IMR-90 (cell line): Measurements from ENCODE around the gene RPA3. TPM values are rescaled to one million over a fixed set of nuclear protein-coding genes. Genes with fewer than 3 reads are reported as not detected.
A peak's percentile ranks its signal among the peaks of the same experiment; 100 is the strongest.

Source experiments
- ATAC-seq: fragments of 200-7000 bp; cut with Tn5 transposase; 2 replicates; pipeline ENCODE4 v1.9.1; 2020; ENCODE audit warnings: low read depth, mild to moderate bottlenecking, moderate library complexity
- BruUV-seq: library from RNA; stranded (reverse); fragments of 400-500 nt; replicated peaks from 2 replicates; lab custom pipeline; 2021; lab: Mats Ljungman, UMichigan
- CTCF ChIA-PET: fragments of 300-600 bp; formaldehyde crosslinking; extraction: SDS; loops from one replicate; lab custom pipeline; 2021; ENCODE audit warnings: antibody characterized with exemption; lab: Yijun Ruan, JAX
- POLR2A ChIA-PET: fragments of 300-600 bp; sonication (Branson Sonifier 250); formaldehyde crosslinking; loops from one replicate; lab custom pipeline; 2022; ENCODE audit warnings: antibody characterized with exemption; ENCODE audit not compliant: unreplicated experiment; lab: Charles Lee
- DNase-seq: peaks from one replicate; pipeline ENCODE4 v3.0.0; 2013
- H2AFZ ChIP-seq: replicated peaks from 2 replicates; pipeline ENCODE3; 2013; ENCODE audit warnings: low read length, mild to moderate bottlenecking; ENCODE audit not compliant: poor library complexity
- H2AK5ac ChIP-seq: 2 replicates; pipeline ENCODE4 v1.6.1; 2013; ENCODE audit warnings: low read depth, low read length, inconsistent platforms
- H2AK9ac ChIP-seq: replicated peaks from 2 replicates; pipeline ENCODE3; 2013; ENCODE audit warnings: mild to moderate bottlenecking, low read depth, low read length, moderate library complexity; ENCODE audit not compliant: poor library complexity
- H2BK120ac ChIP-seq: 2 replicates; pipeline ENCODE4 v1.6.1; 2013; ENCODE audit warnings: low read depth, low read length, inconsistent platforms
- H2BK15ac ChIP-seq: 3 replicates; pipeline ENCODE4 v1.6.1; 2013; ENCODE audit warnings: low read depth, low read length, inconsistent platforms
- H2BK20ac ChIP-seq: 2 replicates; pipeline ENCODE4 v1.6.1; 2013; ENCODE audit warnings: low read depth, mild to moderate bottlenecking, inconsistent platforms, low read length, moderate library complexity
- H2BK5ac ChIP-seq: 2 replicates; pipeline ENCODE4 v1.6.1; 2013; ENCODE audit warnings: mild to moderate bottlenecking, low read depth, low read length, inconsistent platforms; ENCODE audit not compliant: poor library complexity, severe bottlenecking
- H3K14ac ChIP-seq: replicated peaks from 2 replicates; pipeline ENCODE4 v1.6.1; 2013; ENCODE audit warnings: low read depth, low read length, inconsistent platforms
- H3K18ac ChIP-seq: 2 replicates; pipeline ENCODE4 v1.6.1; 2013; ENCODE audit warnings: low read depth, low read length, control low read depth
- H3K23ac ChIP-seq: 2 replicates; pipeline ENCODE4 v1.6.1; 2013; ENCODE audit warnings: low read depth, low read length, inconsistent platforms
- H3K27ac ChIP-seq: 2 replicates; pipeline ENCODE4 v1.5.1; 2013; ENCODE audit warnings: mild to moderate bottlenecking, control low read depth, low read length; ENCODE audit not compliant: insufficient read depth
- H3K27me3 ChIP-seq: 2 replicates; pipeline ENCODE4 v1.6.1; 2013; ENCODE audit warnings: low read length; ENCODE audit not compliant: control insufficient read depth, insufficient read depth
- H3K36me3 ChIP-seq: 2 replicates; pipeline ENCODE4 v1.6.1; 2013; ENCODE audit warnings: low read length, mixed read lengths; ENCODE audit not compliant: control insufficient read depth, insufficient read depth
- H3K4ac ChIP-seq: 2 replicates; pipeline ENCODE4 v1.6.1; 2013; ENCODE audit warnings: low read depth, low read length, inconsistent platforms
- H3K4me1 ChIP-seq: 2 replicates; pipeline ENCODE4 v1.6.1; 2013; ENCODE audit warnings: low read length, mixed read lengths; ENCODE audit not compliant: control insufficient read depth, insufficient read depth
- H3K4me2 ChIP-seq: 2 replicates; pipeline ENCODE4 v1.6.1; 2013; ENCODE audit warnings: low read depth, mild to moderate bottlenecking, control low read depth, low read length, moderate library complexity
- H3K4me3 ChIP-seq: 2 replicates; pipeline ENCODE4 v1.5.1; 2013; ENCODE audit warnings: low read depth, mild to moderate bottlenecking, control low read depth, low read length, moderate library complexity; ENCODE audit not compliant: insufficient read depth
- H3K56ac ChIP-seq: 2 replicates; pipeline ENCODE4 v1.6.1; 2013; ENCODE audit warnings: low read length, inconsistent platforms; ENCODE audit not compliant: insufficient read depth; ENCODE audit errors: extremely low read depth
- H3K79me1 ChIP-seq, 2 experiments: 2 replicates each; pipeline ENCODE4 v1.6.1; 2013; ENCODE audit warnings: low read length in 2 of 2, inconsistent platforms in 1 of 2, low read depth in 1 of 2
- H3K9ac ChIP-seq: 2 replicates; pipeline ENCODE4 v1.6.1; 2013; ENCODE audit warnings: low read depth, low read length, control low read depth
- H3K9me1 ChIP-seq: 2 replicates; pipeline ENCODE4 v1.6.1; 2013; ENCODE audit warnings: low read length, inconsistent platforms; ENCODE audit not compliant: insufficient read depth
- H3K9me3 ChIP-seq: 2 replicates; pipeline ENCODE4 v1.6.1; 2013; ENCODE audit warnings: low read length; ENCODE audit not compliant: control insufficient read depth, insufficient read depth
- H4K20me1 ChIP-seq: 2 replicates; pipeline ENCODE4 v1.6.1; 2013; ENCODE audit warnings: low read length, inconsistent platforms; ENCODE audit not compliant: insufficient read depth
- H4K5ac ChIP-seq: 2 replicates; pipeline ENCODE4 v1.6.1; 2013; ENCODE audit warnings: mild to moderate bottlenecking, low read depth, low read length, control low read depth
- H4K8ac ChIP-seq, 2 experiments: 2 replicates each; pipeline ENCODE4 v1.6.1; 2013; ENCODE audit warnings: low read depth in 2 of 2, low read length in 2 of 2, control low read depth in 1 of 2, inconsistent platforms in 1 of 2
- H4K91ac ChIP-seq: 2 replicates; pipeline ENCODE4 v1.6.1; 2013; ENCODE audit warnings: low read depth, low read length, inconsistent platforms; ENCODE audit not compliant: insufficient read depth
- CEBPB ChIP-seq: IDR thresholded peaks from 2 replicates; pipeline ENCODE4 v1.6.1; 2012; ENCODE audit warnings: low read depth, low read length, improper control_type of control experiment
- CHD1 ChIP-seq: IDR thresholded peaks from 2 replicates; pipeline ENCODE4 v1.6.1; 2012; ENCODE audit warnings: low read depth, low read length, improper control_type of control experiment
- CTCF ChIP-seq: conservative IDR thresholded peaks from 2 replicates; pipeline ENCODE4 v1.5.1; 2012; ENCODE audit warnings: mild to moderate bottlenecking, low read depth, low read length, improper control_type of control experiment
- ELK1 ChIP-seq: fragments of 150-350 bp; IDR thresholded peaks from 2 replicates; pipeline ENCODE4 v1.6.1; 2016; ENCODE audit warnings: low read depth, mild to moderate bottlenecking, low read length, moderate library complexity, borderline replicate concordance
- FOS ChIP-seq: fragments of 150-350 bp; IDR thresholded peaks from 2 replicates; pipeline ENCODE4 v1.6.1; 2016; ENCODE audit warnings: low read depth, low read length
- MAFK ChIP-seq: IDR thresholded peaks from 2 replicates; pipeline ENCODE4 v1.6.1; 2012; ENCODE audit warnings: low read depth, low read length, improper control_type of control experiment
- MXI1 ChIP-seq: IDR thresholded peaks from 2 replicates; pipeline ENCODE4 v1.6.1; 2012; ENCODE audit warnings: low read depth, mild to moderate bottlenecking, low read length, moderate library complexity, borderline replicate concordance
- NFE2L2 ChIP-seq: fragments of 150-350 bp; IDR thresholded peaks from 2 replicates; pipeline ENCODE4 v1.6.1; 2016; ENCODE audit warnings: low read depth, mild to moderate bottlenecking, low read length
- POLR2A ChIP-seq: IDR thresholded peaks from 2 replicates; pipeline ENCODE4 v1.6.1; 2012; ENCODE audit warnings: mild to moderate bottlenecking, low read depth, low read length
- RAD21 ChIP-seq: IDR thresholded peaks from 2 replicates; pipeline ENCODE4 v1.6.1; 2012; ENCODE audit warnings: low read length, improper control_type of control experiment
- RFX5 ChIP-seq: IDR thresholded peaks from 2 replicates; pipeline ENCODE4 v1.8.0; 2012; ENCODE audit warnings: low read depth, mild to moderate bottlenecking, low read length, moderate library complexity
- SMC3 ChIP-seq: fragments of 150-350 bp; IDR thresholded peaks from 2 replicates; pipeline ENCODE4 v1.6.1; 2016; ENCODE audit warnings: low read depth, mild to moderate bottlenecking, antibody characterized with exemption, low read length, moderate library complexity
- WGBS, 2 experiments: methylation state at CpG; one replicate each; pipeline versions ENCODE4 v1.1.5 to v1.1.7; 2013; ENCODE audit warnings: missing lambda C conversion rate in 2 of 2; ENCODE audit not compliant: insufficient read length in 1 of 2; ENCODE audit errors: extremely low coverage in 2 of 2; 5-methylcytosine and 5-hydroxymethylcytosine counted together
- dilution Hi-C: fragments of 300-500 bp; cut with HindIII; formaldehyde crosslinking; loops from one replicate; pipeline ENCODE4 v1.14.3; 2018; ENCODE audit warnings: low sequenced_read_pairs; ENCODE audit not compliant: unreplicated experiment
- in situ Hi-C: fragments of 300-500 bp; cut with MboI; formaldehyde crosslinking; loops from 3 replicates; pipeline ENCODE4 v1.14.3; 2019; ENCODE audit warnings: low sequenced_read_pairs, inconsistent platforms, mixed read lengths
- intact Hi-C: fragments of 100-400 bp; cut with micrococcal nuclease; formaldehyde crosslinking; loops from 2 replicates; pipeline ENCODE4 v1.10.0; 2022
- polyA plus RNA-seq, 3 experiments: library from polyadenylated mRNA; depleted of rRNA; stranded (reverse); fragments of >200 nt; gene quantifications; 2 replicates each; pipeline ENCODE4 v1.2.3, GENCODE V29; 2012; ENCODE audit warnings: low replicate concordance in 1 of 3
- total RNA-seq: library from RNA; depleted of rRNA; stranded (reverse); fragments of >200 nt; gene quantifications from 2 replicates; pipeline ENCODE4 v1.2.3, GENCODE V29; 2012
- TF ChIP-seq, protein P1 (sequence below): fragments of 150-350 bp; IDR thresholded peaks from 2 replicates; pipeline ENCODE4 v1.6.1; 2017; ENCODE audit warnings: mild to moderate bottlenecking, antibody characterized with exemption, low read length, low read depth

Gene RPA3
- total and polyA plus RNA-seq, 2 of the 4 experiments (the other 2 are of a cell fraction) = 12.7 to 21.1 TPM

DNA sequence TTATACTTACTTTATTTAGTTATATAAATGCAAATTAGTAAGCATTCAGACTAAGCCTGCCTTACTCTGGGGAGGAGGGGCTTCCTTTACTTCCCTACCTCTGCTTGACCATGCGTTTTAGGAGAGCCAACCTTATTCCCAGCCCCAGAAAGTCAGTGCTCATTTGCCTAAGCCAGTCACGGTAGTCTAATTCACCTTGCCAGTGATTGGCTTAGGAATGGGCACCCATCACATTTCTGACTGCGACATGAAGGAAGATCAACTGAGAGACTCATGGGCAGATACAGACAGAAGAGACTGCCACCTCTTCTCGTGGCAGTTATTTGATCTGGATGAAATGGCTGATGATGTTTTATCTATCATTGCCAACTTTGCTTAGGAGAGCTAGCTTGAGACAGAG lies 29.5 kb downstream of the RPA3 start:
- DNase-seq (no peak), ATAC-seq (no peak)
- no peak overlapping the region for H3K18ac ChIP-seq
- no peak for TF ChIP-seq ELK1
- no peak for TF ChIP-seq RFX5
- TF ChIP-seq, protein P1, sequence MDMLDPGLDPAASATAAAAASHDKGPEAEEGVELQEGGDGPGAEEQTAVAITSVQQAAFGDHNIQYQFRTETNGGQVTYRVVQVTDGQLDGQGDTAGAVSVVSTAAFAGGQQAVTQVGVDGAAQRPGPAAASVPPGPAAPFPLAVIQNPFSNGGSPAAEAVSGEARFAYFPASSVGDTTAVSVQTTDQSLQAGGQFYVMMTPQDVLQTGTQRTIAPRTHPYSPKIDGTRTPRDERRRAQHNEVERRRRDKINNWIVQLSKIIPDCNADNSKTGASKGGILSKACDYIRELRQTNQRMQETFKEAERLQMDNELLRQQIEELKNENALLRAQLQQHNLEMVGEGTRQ = no peak
- no peak for TF ChIP-seq MXI1
- no peak for TF ChIP-seq SMC3
- no peak for TF ChIP-seq CHD1
- TF ChIP-seq POLR2A = no peak
- no peak for TF ChIP-seq RAD21
- no peak for TF ChIP-seq FOS
- TF ChIP-seq CTCF = no peak
- TF ChIP-seq CEBPB = no peak
- no peak for TF ChIP-seq MAFK
- no peak for TF ChIP-seq NFE2L2
- H4K5ac ChIP-seq = no peak overlapping the region
- no peaks in the 10 kb centered on the region; the same call in 1 of the 2 replicates for H3K9me1 ChIP-seq
- ChIA-PET POLR2A (no interaction called here), CTCF (interaction anchor here (0.7 to 1.2 kb wide), 2 partner anchors 72 to 502 kb away, joined by 3 to 5 read pairs; no protein-coding TSS in a partner anchor)
- no peak overlapping the region for H2BK20ac ChIP-seq
- no peaks in the 10 kb centered on the region for H4K20me1 ChIP-seq
- no peaks in the 10 kb centered on the region for H3K36me3 ChIP-seq
- no peak overlapping the region for H4K91ac ChIP-seq
- dilution Hi-C loops (no loop called here), in situ Hi-C loops (loop anchor here (5.0 to 10.0 kb wide), 2 partner anchors 68 to 286 kb away; no protein-coding TSS in a partner anchor), intact Hi-C loops (no loop called here)
- H3K27ac ChIP-seq = no peak overlapping the region
- H2AK5ac ChIP-seq = no peak overlapping the region
- no peaks in the 10 kb centered on the region for H3K9me3 ChIP-seq
- H2BK15ac ChIP-seq = no peak overlapping the region
- H3K4me1 ChIP-seq = no peaks in the 10 kb centered on the region; the same call in 1 of the 2 replicates
- H3K4me2 ChIP-seq = no peak overlapping the region
- H4K8ac ChIP-seq = no peak overlapping the region
- BruUV-seq = no TSS peak
- H2BK120ac ChIP-seq = no peak overlapping the region; the same call in 1 of the 2 replicates
- no peak overlapping the region for H2BK5ac ChIP-seq
- 0 out of 4 replicates have a peak, but pooled peaks cover 0 to 2% of the 10 kb centered on the region in 2 experiments for H3K79me1 ChIP-seq
- H3K23ac ChIP-seq = no peak overlapping the region
- no peak overlapping the region for H3K14ac ChIP-seq
- 100% methylated on average over 2 of the region's 4 CpGs; no CpG with 5 or more reads in 1 of the 2 experiments for WGBS, 2 experiments
- H3K4me3 ChIP-seq = no peak overlapping the region
- no peak overlapping the region for H2AFZ ChIP-seq
- no peak overlapping the region for H3K56ac ChIP-seq
- H2AK9ac ChIP-seq = no peak overlapping the region
- no peak overlapping the region for H3K9ac ChIP-seq
- no peaks in the 10 kb centered on the region for H3K27me3 ChIP-seq
- H3K4ac ChIP-seq = peak overlapping the region; percentile 30; the same call in 1 of the 2 replicates
